Neuron (in vitro differentiated cells): ENCODE measurements around the gene KCNK18.

ENCODE experiments used
- H2AFZ ChIP-seq: one replicate; pipeline ENCODE4 v1.6.1; 2013; ENCODE audit warnings: low read depth, mild to moderate bottlenecking, inconsistent platforms, low read length, moderate library complexity
- H3K27me3 ChIP-seq: one replicate; pipeline ENCODE4 v1.6.1; 2013; ENCODE audit warnings: low read length; ENCODE audit not compliant: insufficient read depth
- H3K36me3 ChIP-seq: one replicate; pipeline ENCODE4 v1.6.1; 2013; ENCODE audit warnings: low read length; ENCODE audit not compliant: insufficient read depth
- H3K4me1 ChIP-seq: one replicate; pipeline ENCODE4 v1.6.1; 2013; ENCODE audit warnings: low read length; ENCODE audit not compliant: insufficient read depth
- H3K4me3 ChIP-seq: 2 replicates; pipeline ENCODE4 v1.5.1; 2013; ENCODE audit warnings: mild to moderate bottlenecking, low read length, moderate library complexity
- H3K9me3 ChIP-seq: one replicate; pipeline ENCODE4 v1.6.1; 2013; ENCODE audit warnings: low read length

Gene KCNK18

GRCh38 chr10:117254774-117255735 is 57.8 kb downstream of the KCNK18 start:
- Histone ChIP-seq H3K4me1 (peaks cover 18% of the 10 kb centered on the region), H3K36me3 (no peaks in the 10 kb centered on the region), H3K27me3 (peaks cover 8% of the 10 kb centered on the region), H3K9me3 (no peaks in the 10 kb centered on the region), H2AFZ (no peak overlapping the region), H3K4me3 (no peak overlapping the region)

- Histone ChIP-seq H3K4me1 (peaks cover 21% of the 10 kb centered on the region), H2AFZ (no peak overlapping the region), H3K36me3 (no peaks in the 10 kb centered on the region), H3K9me3 (no peaks in the 10 kb centered on the region), H3K4me3 (no peak overlapping the region), H3K27me3 (no peaks in the 10 kb centered on the region)
Measured at GRCh38 chr10:117255835-117256460, 58.7 kb downstream of the KCNK18 start.

GRCh38 chr10:117256910-117257309 is 59.6 kb downstream of the KCNK18 start:
- Histone ChIP-seq H3K27me3 (peaks cover 2% of the 10 kb centered on the region), H2AFZ (no peak overlapping the region), H3K4me1 (peaks cover 13% of the 10 kb centered on the region), H3K9me3 (no peaks in the 10 kb centered on the region), H3K4me3 (no peak overlapping the region), H3K36me3 (no peaks in the 10 kb centered on the region)

GRCh38 chr10:117257721-117258120 is 60.4 kb downstream of the KCNK18 start:
- H2AFZ ChIP-seq: no peak overlapping the region
- H3K4me3 ChIP-seq: no peak overlapping the region
- H3K36me3 ChIP-seq: no peaks in the 10 kb centered on the region
- peaks cover 13% of the 10 kb centered on the region for H3K4me1 ChIP-seq
- H3K27me3 ChIP-seq: peaks cover 2% of the 10 kb centered on the region
- no peaks in the 10 kb centered on the region for H3K9me3 ChIP-seq

- peaks cover 13% of the 10 kb centered on the region for H3K4me1 ChIP-seq
- no peaks in the 10 kb centered on the region for H3K36me3 ChIP-seq
- no peaks in the 10 kb centered on the region for H3K9me3 ChIP-seq
- peaks cover 2% of the 10 kb centered on the region for H3K27me3 ChIP-seq
- H3K4me3 ChIP-seq: no peak overlapping the region
- no peak overlapping the region for H2AFZ ChIP-seq
Measured at GRCh38 chr10:117259279-117259678, 62.0 kb downstream of the KCNK18 start.
